PFSK-1 (cell line): Measurements from ENCODE around the gene GRAMD2B.
A peak's percentile ranks its signal among the peaks of the same experiment; 100 is the strongest.

Experiments
- FOXP2 ChIP-seq: optimal IDR thresholded peaks from 2 replicates; pipeline ENCODE3; 2011; ENCODE audit warnings: borderline replicate concordance, control low read depth, inconsistent platforms; ENCODE audit not compliant: insufficient read depth; ENCODE audit errors: extremely low read length, extremely low read depth
- POLR2AphosphoS5 ChIP-seq: IDR thresholded peaks from 2 replicates; pipeline ENCODE4 v1.6.1; 2012; ENCODE audit warnings: low read depth, mild to moderate bottlenecking, control low read depth, low read length, moderate library complexity
- SIN3A ChIP-seq: IDR thresholded peaks from 2 replicates; pipeline ENCODE4 v1.6.1; 2012; ENCODE audit warnings: mild to moderate bottlenecking, low read length, moderate library complexity, borderline replicate concordance; ENCODE audit not compliant: insufficient read depth
- TAF1 ChIP-seq: IDR thresholded peaks from 2 replicates; pipeline ENCODE4 v1.6.1; 2012; ENCODE audit warnings: low read length, control low read depth, borderline replicate concordance; ENCODE audit not compliant: insufficient read depth
- TF ChIP-seq, protein P1 (sequence below), 2 experiments: IDR thresholded peaks; 2 replicates each; pipeline versions ENCODE4 v1.6.1 to v1.8.0; 2011 to 2012; ENCODE audit warnings: low read depth in 2 of 2, low read length in 2 of 2, control low read depth in 1 of 2, inconsistent platforms in 1 of 2, mild to moderate bottlenecking in 1 of 2, moderate library complexity in 1 of 2; ENCODE audit not compliant: insufficient read depth in 1 of 2

The GRAMD2B gene

DNA sequence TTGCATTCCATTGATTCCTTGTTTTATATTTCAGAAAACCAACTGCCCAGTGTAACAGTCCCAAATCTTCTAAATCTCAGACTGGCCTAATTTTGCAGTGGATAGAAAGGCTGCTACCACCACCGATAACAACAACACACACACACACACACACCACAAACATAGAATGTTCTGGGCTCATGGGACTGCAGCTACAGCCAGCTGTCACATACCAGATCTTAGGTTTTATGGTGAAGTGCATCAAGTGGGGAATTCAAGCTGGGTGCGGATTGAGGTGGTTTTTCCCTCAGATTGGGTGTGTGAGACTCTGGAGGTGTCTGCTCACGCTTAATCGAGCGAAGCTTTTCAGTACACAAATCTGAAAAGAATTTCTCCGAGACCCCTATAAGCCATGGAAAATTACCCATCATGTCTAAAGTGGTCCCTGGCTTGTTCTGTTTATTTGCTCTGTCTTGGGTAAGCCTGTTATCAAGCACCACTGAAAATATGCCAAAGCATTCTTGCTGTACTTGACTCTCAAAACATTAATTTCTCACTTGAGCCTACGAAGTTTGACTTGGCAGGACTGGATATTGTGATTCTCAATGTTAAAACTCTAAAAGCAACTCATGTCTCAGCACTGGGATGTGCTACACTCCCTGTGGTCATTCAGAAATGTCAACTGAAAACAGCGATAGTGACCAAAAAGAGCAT lies 100.8 kb downstream of the GRAMD2B start:
- TF ChIP-seq SIN3A (no peak), TAF1 (no peak), POLR2AphosphoS5 (no peak), FOXP2 (no peak)
- TF ChIP-seq, protein P1, sequence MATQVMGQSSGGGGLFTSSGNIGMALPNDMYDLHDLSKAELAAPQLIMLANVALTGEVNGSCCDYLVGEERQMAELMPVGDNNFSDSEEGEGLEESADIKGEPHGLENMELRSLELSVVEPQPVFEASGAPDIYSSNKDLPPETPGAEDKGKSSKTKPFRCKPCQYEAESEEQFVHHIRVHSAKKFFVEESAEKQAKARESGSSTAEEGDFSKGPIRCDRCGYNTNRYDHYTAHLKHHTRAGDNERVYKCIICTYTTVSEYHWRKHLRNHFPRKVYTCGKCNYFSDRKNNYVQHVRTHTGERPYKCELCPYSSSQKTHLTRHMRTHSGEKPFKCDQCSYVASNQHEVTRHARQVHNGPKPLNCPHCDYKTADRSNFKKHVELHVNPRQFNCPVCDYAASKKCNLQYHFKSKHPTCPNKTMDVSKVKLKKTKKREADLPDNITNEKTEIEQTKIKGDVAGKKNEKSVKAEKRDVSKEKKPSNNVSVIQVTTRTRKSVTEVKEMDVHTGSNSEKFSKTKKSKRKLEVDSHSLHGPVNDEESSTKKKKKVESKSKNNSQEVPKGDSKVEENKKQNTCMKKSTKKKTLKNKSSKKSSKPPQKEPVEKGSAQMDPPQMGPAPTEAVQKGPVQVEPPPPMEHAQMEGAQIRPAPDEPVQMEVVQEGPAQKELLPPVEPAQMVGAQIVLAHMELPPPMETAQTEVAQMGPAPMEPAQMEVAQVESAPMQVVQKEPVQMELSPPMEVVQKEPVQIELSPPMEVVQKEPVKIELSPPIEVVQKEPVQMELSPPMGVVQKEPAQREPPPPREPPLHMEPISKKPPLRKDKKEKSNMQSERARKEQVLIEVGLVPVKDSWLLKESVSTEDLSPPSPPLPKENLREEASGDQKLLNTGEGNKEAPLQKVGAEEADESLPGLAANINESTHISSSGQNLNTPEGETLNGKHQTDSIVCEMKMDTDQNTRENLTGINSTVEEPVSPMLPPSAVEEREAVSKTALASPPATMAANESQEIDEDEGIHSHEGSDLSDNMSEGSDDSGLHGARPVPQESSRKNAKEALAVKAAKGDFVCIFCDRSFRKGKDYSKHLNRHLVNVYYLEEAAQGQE (IDR thresholded peaks at IDR 0.05; ENCODE audit: insufficient read depth in 1 of 2, low read depth in 2 of 2, low read length in 2 of 2), result no peak

DNA sequence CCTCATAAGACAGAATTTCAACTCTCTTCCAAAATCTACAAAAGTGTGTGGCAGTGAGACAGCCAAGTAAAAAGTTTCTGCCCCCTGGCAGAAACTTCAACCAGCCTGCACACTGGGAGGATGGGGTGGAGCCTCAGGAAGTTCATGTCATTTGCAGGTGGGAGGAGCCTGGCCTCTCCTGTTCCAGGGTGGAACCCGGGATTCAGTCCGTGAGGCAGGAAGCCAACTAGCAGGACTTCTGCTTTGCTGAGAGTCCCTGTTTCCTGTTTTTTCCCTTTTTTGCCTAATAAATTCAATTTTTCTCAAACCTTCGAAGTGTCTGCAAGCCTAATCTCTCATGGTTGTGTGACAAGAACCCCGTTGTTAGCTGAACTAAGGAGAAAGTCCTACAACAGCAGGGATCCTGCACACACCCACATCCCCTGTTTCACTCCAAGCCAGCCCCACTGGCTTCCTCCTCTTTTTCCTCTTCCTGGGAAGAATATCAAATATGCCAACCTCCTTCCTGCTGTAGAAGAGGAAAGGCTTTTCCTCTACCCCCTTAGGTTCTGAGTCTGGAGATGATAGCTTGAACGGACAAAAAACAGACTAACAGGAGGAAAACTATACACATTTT lies 102.5 kb downstream of the GRAMD2B start:
- peak; percentile 79; the same call in 1 of the 2 replicates for TF ChIP-seq TAF1
- TF ChIP-seq, protein P1 (IDR thresholded peaks at IDR 0.05; ENCODE audit: insufficient read depth in 1 of 2, low read depth in 2 of 2, low read length in 2 of 2), result no peak
- no peak for TF ChIP-seq FOXP2
- peak; percentile 80; the same call in 1 of the 2 replicates for TF ChIP-seq POLR2AphosphoS5
- TF ChIP-seq SIN3A, result no peak

DNA sequence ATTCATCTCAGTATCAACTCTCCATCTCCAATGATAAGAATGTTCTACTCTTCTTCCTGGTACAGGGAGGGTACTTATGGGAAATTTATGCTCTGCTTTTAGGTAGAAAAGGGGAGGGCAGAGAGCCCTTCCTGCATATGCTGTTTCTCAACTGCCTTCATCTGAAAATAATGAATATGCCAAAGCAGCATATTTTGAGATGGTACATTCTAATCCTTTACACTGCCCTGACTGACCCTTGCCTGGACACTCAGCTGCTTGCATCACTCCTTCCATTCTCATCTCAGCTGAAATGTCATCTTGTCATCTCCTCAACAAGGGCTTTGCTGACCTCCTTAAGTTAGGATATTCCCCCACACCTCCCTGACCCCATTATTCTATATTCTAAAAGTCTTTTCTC lies 103.3 kb downstream of the GRAMD2B start:
- TF ChIP-seq, protein P1 (IDR thresholded peaks at IDR 0.05; ENCODE audit: insufficient read depth in 1 of 2, low read depth in 2 of 2, low read length in 2 of 2), result no peak
- no peak for TF ChIP-seq TAF1
- no peak for TF ChIP-seq SIN3A
- TF ChIP-seq POLR2AphosphoS5, result no peak
- no peak for TF ChIP-seq FOXP2

DNA sequence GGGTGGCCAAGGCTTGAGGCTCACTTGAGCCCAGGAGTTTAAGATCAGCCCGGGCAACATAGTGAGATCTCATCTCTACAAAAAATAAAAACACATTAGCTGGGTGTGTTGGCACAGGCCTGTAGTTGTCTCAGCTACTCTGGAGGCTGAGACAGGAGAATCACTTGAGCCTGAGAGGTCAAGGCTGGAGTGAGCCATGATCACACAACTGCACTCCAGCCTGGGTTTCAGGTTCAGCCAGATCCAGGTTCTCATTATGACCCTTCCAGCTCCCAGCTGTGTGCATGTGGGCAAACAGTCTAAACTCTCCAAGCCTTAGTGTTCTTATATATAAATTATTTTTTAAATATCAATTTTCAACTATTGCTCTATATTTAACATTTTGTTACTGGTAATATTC lies 103.9 kb downstream of the GRAMD2B start:
- no peak for TF ChIP-seq FOXP2
- TF ChIP-seq TAF1, result no peak
- no peak for TF ChIP-seq SIN3A
- no peak for TF ChIP-seq POLR2AphosphoS5
- TF ChIP-seq, protein P1 (IDR thresholded peaks at IDR 0.05; ENCODE audit: insufficient read depth in 1 of 2, low read depth in 2 of 2, low read length in 2 of 2), result no peak
